Keratinocyte (primary cell): ENCODE results near the gene ILK. TPM values are rescaled to one million over a fixed set of nuclear protein-coding genes. Genes with fewer than 3 reads are reported as not detected.

Experiments
- DNase-seq: peaks from one replicate; pipeline ENCODE4 v3.0.0-alpha.2; 2011; ENCODE audit warnings: low read depth, missing footprints, low spot score
- FAIRE-seq: peaks from 2 replicates; lab custom pipeline; 2011; peaks lifted over from hg19 to GRCh38; lab: Jason Lieb, UNC
- H2AFZ ChIP-seq: 2 replicates; pipeline ENCODE4 v1.6.0; 2012; ENCODE audit warnings: low read length, control low read depth, inconsistent platforms; ENCODE audit not compliant: control insufficient read depth
- H3K27ac ChIP-seq: 2 replicates; pipeline ENCODE4 v1.5.1; 2011; ENCODE audit warnings: low read length; ENCODE audit not compliant: control insufficient read depth, insufficient read depth
- H3K27me3 ChIP-seq: 3 replicates; pipeline ENCODE4 v1.6.0; 2011; ENCODE audit warnings: low read length; ENCODE audit not compliant: control insufficient read depth, insufficient read depth; ENCODE audit errors: extremely low read depth
- H3K36me3 ChIP-seq, 2 experiments: 2 replicates in 1 of 2; 3 replicates in 1 of 2; pipeline ENCODE4 v1.5.1; 2011; ENCODE audit warnings: low read length in 2 of 2, mild to moderate bottlenecking in 1 of 2; ENCODE audit not compliant: control insufficient read depth in 2 of 2, insufficient read depth in 2 of 2; ENCODE audit errors: extremely low read depth in 1 of 2
- H3K4me1 ChIP-seq: 3 replicates; pipeline ENCODE4 v1.5.1; 2011; ENCODE audit warnings: low read length; ENCODE audit not compliant: control insufficient read depth, insufficient read depth; ENCODE audit errors: extremely low read depth
- H3K4me2 ChIP-seq: 3 replicates; pipeline ENCODE4 v1.6.0; 2011; ENCODE audit warnings: low read depth, low read length; ENCODE audit not compliant: control insufficient read depth, insufficient read depth; ENCODE audit errors: extremely low read depth
- H3K4me3 ChIP-seq, 3 experiments: fragments of 200-600 bp in 1 of 3; sonication (generic) in 1 of 3; 2 replicates in 2 of 3; 3 replicates in 1 of 3; pipeline ENCODE4 v1.5.1; 2011 to 2016; ENCODE audit warnings: low read length in 3 of 3, mild to moderate bottlenecking in 3 of 3, control low read depth in 2 of 3, inconsistent platforms in 1 of 3, low read depth in 1 of 3, mixed read lengths in 1 of 3, mixed run types in 1 of 3, moderate library complexity in 1 of 3; ENCODE audit not compliant: control insufficient read depth in 2 of 3, insufficient read depth in 2 of 3; ENCODE audit errors: extremely low read depth in 1 of 3
- H3K79me2 ChIP-seq: 2 replicates; pipeline ENCODE4 v1.6.0; 2012; ENCODE audit warnings: low read length; ENCODE audit not compliant: control insufficient read depth, insufficient read depth
- H3K9ac ChIP-seq: 3 replicates; pipeline ENCODE4 v1.6.0; 2011; ENCODE audit warnings: low read length; ENCODE audit not compliant: control insufficient read depth, insufficient read depth; ENCODE audit errors: extremely low read depth
- H3K9me1 ChIP-seq: 3 replicates; pipeline ENCODE4 v1.6.0; 2011; ENCODE audit warnings: low read length; ENCODE audit not compliant: control insufficient read depth, insufficient read depth; ENCODE audit errors: extremely low read depth
- H3K9me3 ChIP-seq: 2 replicates; pipeline ENCODE4 v1.5.1; 2012; ENCODE audit warnings: low read depth, low read length; ENCODE audit not compliant: control insufficient read depth
- H4K20me1 ChIP-seq: 3 replicates; pipeline ENCODE4 v1.6.0; 2011; ENCODE audit warnings: low read length; ENCODE audit not compliant: control insufficient read depth, insufficient read depth; ENCODE audit errors: extremely low read depth
- EZH2 ChIP-seq: IDR thresholded peaks from one replicate; pipeline ENCODE4 v1.6.1; 2012; ENCODE audit warnings: inconsistent platforms, mild to moderate bottlenecking, low read length, moderate library complexity
- dilution Hi-C: fragments of 300-500 bp; cut with MboI; formaldehyde crosslinking; loops from one replicate; pipeline ENCODE4 v1.7.0; 2020; ENCODE audit warnings: low sequenced_read_pairs; ENCODE audit not compliant: extremely low pct_ligation_motif_present
- polyA plus RNA-seq, 5 experiments: library from polyadenylated mRNA; depleted of rRNA in 3 of 5; stranded (reverse) in 3 of 5; stranded (forward) in 1 of 5; unstranded in 1 of 5; fragments of >200 nt; gene quantifications; 1 replicate in 1 of 5; 2 replicates in 3 of 5; 3 replicates in 1 of 5; pipeline versions ENCODE4 v1.2.1 to v1.2.3, GENCODE V29; 2011 to 2012; ENCODE audit warnings: missing spikeins in 2 of 5, low read depth in 1 of 5, low replicate concordance in 1 of 5
- TF ChIP-seq, protein P1 (sequence below), 3 experiments: IDR thresholded peaks in 1 of 3; conservative IDR thresholded peaks in 1 of 3; optimal IDR thresholded peaks in 1 of 3; 2 replicates in 2 of 3; 3 replicates in 1 of 3; pipeline versions ENCODE3 to v1.5.1; 2011; ENCODE audit warnings: low read length in 3 of 3, mild to moderate bottlenecking in 3 of 3, moderate library complexity in 2 of 3, control low read depth in 1 of 3, inconsistent platforms in 1 of 3; ENCODE audit not compliant: insufficient read depth in 2 of 3; ENCODE audit errors: extremely low read depth in 1 of 3

ILK gene
- polyA plus RNA-seq, 1 donor (not counting 4 experiments of a cell fraction or from before 2014, with no cell fraction given) = 117 TPM

DNA sequence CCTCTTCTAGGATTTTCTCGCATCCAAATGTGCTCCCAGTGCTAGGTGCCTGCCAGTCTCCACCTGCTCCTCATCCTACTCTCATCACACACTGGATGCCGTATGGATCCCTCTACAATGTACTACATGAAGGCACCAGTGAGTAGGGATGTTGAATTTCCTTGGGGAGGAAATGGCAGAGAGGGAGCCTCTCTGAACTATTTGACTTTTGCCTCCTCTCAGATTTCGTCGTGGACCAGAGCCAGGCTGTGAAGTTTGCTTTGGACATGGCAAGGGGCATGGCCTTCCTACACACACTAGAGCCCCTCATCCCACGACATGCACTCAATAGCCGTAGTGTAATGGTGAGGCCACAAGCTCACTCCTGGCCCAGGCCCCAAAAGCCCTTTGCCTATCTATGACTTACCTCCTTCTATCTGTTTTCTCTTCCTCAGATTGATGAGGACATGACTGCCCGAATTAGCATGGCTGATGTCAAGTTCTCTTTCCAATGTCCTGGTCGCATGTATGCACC lies 6.0 kb downstream of the ILK start:
- dilution Hi-C loops = no loop called here
- no peak overlapping the region for H3K4me3 ChIP-seq
- H3K4me1 ChIP-seq = peaks cover 44% of the 10 kb centered on the region
- TF ChIP-seq EZH2 = no peak
- TF ChIP-seq, protein P1, sequence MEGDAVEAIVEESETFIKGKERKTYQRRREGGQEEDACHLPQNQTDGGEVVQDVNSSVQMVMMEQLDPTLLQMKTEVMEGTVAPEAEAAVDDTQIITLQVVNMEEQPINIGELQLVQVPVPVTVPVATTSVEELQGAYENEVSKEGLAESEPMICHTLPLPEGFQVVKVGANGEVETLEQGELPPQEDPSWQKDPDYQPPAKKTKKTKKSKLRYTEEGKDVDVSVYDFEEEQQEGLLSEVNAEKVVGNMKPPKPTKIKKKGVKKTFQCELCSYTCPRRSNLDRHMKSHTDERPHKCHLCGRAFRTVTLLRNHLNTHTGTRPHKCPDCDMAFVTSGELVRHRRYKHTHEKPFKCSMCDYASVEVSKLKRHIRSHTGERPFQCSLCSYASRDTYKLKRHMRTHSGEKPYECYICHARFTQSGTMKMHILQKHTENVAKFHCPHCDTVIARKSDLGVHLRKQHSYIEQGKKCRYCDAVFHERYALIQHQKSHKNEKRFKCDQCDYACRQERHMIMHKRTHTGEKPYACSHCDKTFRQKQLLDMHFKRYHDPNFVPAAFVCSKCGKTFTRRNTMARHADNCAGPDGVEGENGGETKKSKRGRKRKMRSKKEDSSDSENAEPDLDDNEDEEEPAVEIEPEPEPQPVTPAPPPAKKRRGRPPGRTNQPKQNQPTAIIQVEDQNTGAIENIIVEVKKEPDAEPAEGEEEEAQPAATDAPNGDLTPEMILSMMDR (optimal IDR thresholded peaks at IDR 0.05 in 1 of 3, IDR thresholded peaks at IDR 0.05 in 1 of 3, conservative IDR thresholded peaks at IDR 0.05 in 1 of 3; ENCODE audit: extremely low read depth in 1 of 3, insufficient read depth in 2 of 3, low read length in 3 of 3) = no peak
- no peaks in the 10 kb centered on the region for H4K20me1 ChIP-seq
- H3K27me3 ChIP-seq = no peaks in the 10 kb centered on the region
- no peak overlapping the region for H2AFZ ChIP-seq
- peaks cover 32 to 39% of the 10 kb centered on the region in 2 experiments for H3K36me3 ChIP-seq
- no peaks in the 10 kb centered on the region for H3K9me1 ChIP-seq
- H3K9ac ChIP-seq = no peak overlapping the region
- H3K79me2 ChIP-seq = peaks cover 50% of the 10 kb centered on the region
- no peaks in the 10 kb centered on the region for H3K9me3 ChIP-seq
- no peak for DNase-seq
- no peak for FAIRE-seq
- H3K4me2 ChIP-seq = no peak overlapping the region
- no peak overlapping the region for H3K27ac ChIP-seq

DNA sequence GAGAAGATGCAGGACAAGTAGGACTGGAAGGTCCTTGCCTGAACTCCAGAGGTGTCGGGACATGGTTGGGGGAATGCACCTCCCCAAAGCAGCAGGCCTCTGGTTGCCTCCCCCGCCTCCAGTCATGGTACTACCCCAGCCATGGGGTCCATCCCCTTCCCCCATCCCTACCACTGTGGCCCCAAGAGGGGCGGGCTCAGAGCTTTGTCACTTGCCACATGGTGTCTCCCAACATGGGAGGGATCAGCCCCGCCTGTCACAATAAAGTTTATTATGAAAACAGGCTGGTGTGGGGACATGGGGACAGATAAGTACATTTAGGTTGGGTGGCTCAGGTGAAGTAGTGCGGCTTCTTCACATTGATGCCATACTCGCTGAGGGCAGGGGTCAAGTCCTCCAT lies 7.0 kb downstream of the ILK start:
- no peak for TF ChIP-seq EZH2
- TF ChIP-seq, protein P1 (optimal IDR thresholded peaks at IDR 0.05 in 1 of 3, IDR thresholded peaks at IDR 0.05 in 1 of 3, conservative IDR thresholded peaks at IDR 0.05 in 1 of 3; ENCODE audit: extremely low read depth in 1 of 3, insufficient read depth in 2 of 3, low read length in 3 of 3) = no peak

More for the DNA sequence above, 7.0 kb downstream of the ILK start:
- Histone ChIP-seq H3K9me1 (no peaks in the 10 kb centered on the region), H3K79me2 (peaks cover 40% of the 10 kb centered on the region), H3K9me3 (no peaks in the 10 kb centered on the region), H3K36me3 (peaks cover 36 to 48% of the 10 kb centered on the region in 2 experiments), H3K4me3 (peak overlapping the region in 1 of 3 experiments; percentile 83), H3K4me2 (peak overlapping the region; percentile 81), H3K27me3 (no peaks in the 10 kb centered on the region), H4K20me1 (no peaks in the 10 kb centered on the region), H3K27ac (no peak overlapping the region), H3K9ac (no peak overlapping the region), H2AFZ (no peak overlapping the region), H3K4me1 (peaks cover 34% of the 10 kb centered on the region)
- FAIRE-seq = no peak
- dilution Hi-C loops = no loop called here
- no peak for DNase-seq
